Karpas-422 (cell line): ENCODE measurements around the gene SBNO2. TPM values are rescaled to one million over a fixed set of nuclear protein-coding genes. Genes with fewer than 3 reads are reported as not detected.
A peak's percentile ranks its signal among the peaks of the same experiment; 100 is the strongest.
"Not testable (repeated sequence)": the region's sequence is repeated elsewhere in the genome, so short reads cannot be mapped to it uniquely, and the experiment has no call there.

Source experiments
- DNase-seq: peaks from one replicate; pipeline ENCODE4 v3.0.0-alpha.2; 2015
- H2AFZ ChIP-seq: fragments of 200-600 bp; sonication (generic); 2 replicates; pipeline ENCODE4 v1.6.1; 2014; ENCODE audit warnings: antibody characterized with exemption, low read length, mixed read lengths
- H3K27ac ChIP-seq: fragments of 200-600 bp; sonication (generic); 2 replicates; pipeline ENCODE4 v1.5.1; 2014; ENCODE audit warnings: mild to moderate bottlenecking, low read length, moderate library complexity
- H3K27me3 ChIP-seq: fragments of 200-600 bp; sonication (generic); 2 replicates; pipeline ENCODE4 v1.6.1; 2014; ENCODE audit warnings: low read length, mixed read lengths
- H3K36me3 ChIP-seq: fragments of 200-600 bp; sonication (generic); 2 replicates; pipeline ENCODE4 v1.6.1; 2014; ENCODE audit warnings: low read length, mixed read lengths; ENCODE audit not compliant: insufficient read depth
- H3K4me1 ChIP-seq: fragments of 200-600 bp; sonication (generic); 2 replicates; pipeline ENCODE4 v1.6.1; 2014; ENCODE audit warnings: mild to moderate bottlenecking, low read length, mixed read lengths
- H3K4me2 ChIP-seq: fragments of 200-600 bp; sonication (generic); 2 replicates; pipeline ENCODE4 v1.6.1; 2014; ENCODE audit warnings: low read length, low read depth, mild to moderate bottlenecking; ENCODE audit not compliant: poor library complexity, severe bottlenecking
- H3K4me3 ChIP-seq: fragments of 200-600 bp; sonication (generic); 2 replicates; pipeline ENCODE4 v1.5.1; 2014; ENCODE audit warnings: mild to moderate bottlenecking, antibody characterized with exemption, low read length, mixed read lengths
- H3K79me2 ChIP-seq: fragments of 200-600 bp; sonication (generic); 2 replicates; pipeline ENCODE4 v1.6.1; 2014; ENCODE audit warnings: mild to moderate bottlenecking, low read length, mixed read lengths
- H3K9ac ChIP-seq: fragments of 200-600 bp; sonication (generic); 2 replicates; pipeline ENCODE4 v1.6.0; 2014; ENCODE audit warnings: low read length
- H3K9me2 ChIP-seq: fragments of 200-600 bp; sonication (generic), shearing (Covaris generic); replicated peaks from 2 replicates; pipeline ENCODE4 v1.6.0; 2014; ENCODE audit warnings: mild to moderate bottlenecking, low read length, moderate library complexity; ENCODE audit not compliant: insufficient read depth
- H3K9me3 ChIP-seq: fragments of 300-700, 200-600 bp; sonication (generic); 2 replicates; pipeline ENCODE4 v1.6.1; 2014; ENCODE audit warnings: low read length, mixed read lengths
- H4K20me1 ChIP-seq: fragments of 200-600 bp; sonication (generic); 2 replicates; pipeline ENCODE4 v1.6.1; 2014; ENCODE audit warnings: mild to moderate bottlenecking, antibody characterized with exemption, low read length, low read depth; ENCODE audit not compliant: insufficient read depth
- total RNA-seq: library from RNA; depleted of rRNA; stranded (reverse); fragments of >200 nt; shearing (Covaris generic); gene quantifications from 2 replicates; pipeline ENCODE4 v1.2.3, GENCODE V29; 2014; ENCODE audit warnings: low replicate concordance

SBNO2 gene
- total RNA-seq, 1 experiment from 2014 or later = 7.9 TPM

- H3K9me3 ChIP-seq = no peaks in the 10 kb centered on the region
- peak; percentile 90 for DNase-seq
- H3K36me3 ChIP-seq = no peaks in the 10 kb centered on the region
- H3K4me2 ChIP-seq = peak overlapping the region; percentile 91
- H3K27ac ChIP-seq = no peak overlapping the region
- no peak overlapping the region for H2AFZ ChIP-seq
- H3K4me1 ChIP-seq = peaks cover 30% of the 10 kb centered on the region
- no peaks in the 10 kb centered on the region for H3K79me2 ChIP-seq
- peaks cover 3% of the 10 kb centered on the region; the same call in 1 of the 2 replicates for H3K27me3 ChIP-seq
- H3K9ac ChIP-seq = peak overlapping the region; percentile 74
- peak overlapping the region; percentile 70 for H3K4me3 ChIP-seq
- H4K20me1 ChIP-seq = peaks cover 36% of the 10 kb centered on the region
- no peaks in the 10 kb centered on the region for H3K9me2 ChIP-seq
These were observed 42.1 kb downstream of the SBNO2 start for GRCh38 chr19:1131718-1132551.

- Histone ChIP-seq H3K27me3 (peaks cover 3% of the 10 kb centered on the region; the same call in 1 of the 2 replicates), H4K20me1 (peaks cover 36% of the 10 kb centered on the region), H3K4me3 (peak overlapping the region; percentile 70; the same call in 1 of the 2 replicates), H2AFZ (no peak overlapping the region), H3K79me2 (no peaks in the 10 kb centered on the region), H3K27ac (no peak overlapping the region), H3K9me2 (no peaks in the 10 kb centered on the region), H3K36me3 (no peaks in the 10 kb centered on the region), H3K9ac (peak overlapping the region; percentile 74), H3K4me2 (peak overlapping the region; percentile 91), H3K9me3 (no peaks in the 10 kb centered on the region), H3K4me1 (peaks cover 30% of the 10 kb centered on the region)
- no peak for DNase-seq
These were observed 43.0 kb downstream of the SBNO2 start for GRCh38 chr19:1130771-1131717.

- no peaks in the 10 kb centered on the region for H3K79me2 ChIP-seq
These were observed 44.5 kb downstream of the SBNO2 start for GRCh38 chr19:1129535-1129934.

DNA sequence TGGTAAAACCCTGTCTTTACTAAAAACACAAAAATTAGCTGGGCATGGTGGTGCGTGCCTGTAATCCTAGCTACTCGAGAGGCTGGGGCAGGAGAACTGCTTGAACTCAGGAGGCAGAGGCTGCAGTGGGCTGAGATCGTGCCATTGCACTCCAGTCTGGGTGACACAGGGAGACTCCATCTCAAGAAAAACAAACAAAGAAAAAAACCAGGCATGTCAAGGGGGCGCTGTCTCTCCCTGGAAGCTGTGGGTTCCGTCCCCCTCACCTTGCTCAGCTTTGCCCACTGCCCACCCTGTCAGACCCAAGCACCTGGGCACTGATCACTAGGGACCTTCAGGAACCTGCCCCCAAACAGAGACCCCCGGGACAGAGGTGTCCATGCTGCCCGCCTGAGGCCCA, 45.0 kb downstream of the SBNO2 start:
- H3K79me2 ChIP-seq, H3K9me2 ChIP-seq, H3K4me3 ChIP-seq, H2AFZ ChIP-seq, H3K4me2 ChIP-seq, H3K27me3 ChIP-seq, H3K27ac ChIP-seq, H3K9me3 ChIP-seq, H3K36me3 ChIP-seq, DNase-seq, H3K9ac ChIP-seq: not testable (repeated sequence)
- Histone ChIP-seq H4K20me1 (peaks cover 36% of the 10 kb centered on the region), H3K4me1 (peaks cover 30% of the 10 kb centered on the region)

More at GRCh38 chr19:1129535-1129934, 44.5 kb downstream of the SBNO2 start:
- H2AFZ ChIP-seq = no peak overlapping the region
- H3K9ac ChIP-seq = no peak overlapping the region
- peaks cover 30% of the 10 kb centered on the region for H3K4me1 ChIP-seq
- H3K4me2 ChIP-seq = no peak overlapping the region
- no peak for DNase-seq
- no peak overlapping the region for H3K27ac ChIP-seq
- peaks cover 36% of the 10 kb centered on the region for H4K20me1 ChIP-seq
- no peaks in the 10 kb centered on the region for H3K9me3 ChIP-seq
- peaks cover 3% of the 10 kb centered on the region; the same call in 1 of the 2 replicates for H3K27me3 ChIP-seq
- no peaks in the 10 kb centered on the region for H3K36me3 ChIP-seq
- no peaks in the 10 kb centered on the region for H3K9me2 ChIP-seq
- no peak overlapping the region for H3K4me3 ChIP-seq

DNA sequence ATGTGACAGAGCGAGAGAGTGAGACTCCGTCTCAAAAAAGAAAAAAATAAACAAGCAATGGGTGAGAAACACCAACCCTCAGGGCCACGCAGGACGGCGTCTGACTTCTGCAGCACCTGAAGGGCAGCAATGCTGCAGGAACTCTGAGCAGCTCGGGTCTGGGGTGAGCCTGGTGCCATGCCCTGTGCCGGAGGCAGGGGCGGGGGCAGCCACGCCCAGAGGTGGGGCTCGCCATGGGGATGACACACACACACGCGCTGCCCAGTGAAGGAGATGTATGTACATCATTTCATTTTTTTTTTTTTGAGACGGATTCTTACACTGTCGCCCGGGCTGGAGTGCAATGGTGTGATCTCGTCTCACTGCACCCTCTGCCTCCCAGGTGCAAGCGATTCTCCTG, 46.0 kb downstream of the SBNO2 start:
- no peaks in the 10 kb centered on the region for H3K36me3 ChIP-seq

GRCh38 chr19:1126984-1127760, 46.9 kb downstream of the SBNO2 start:
- peaks cover 24% of the 10 kb centered on the region for H4K20me1 ChIP-seq
- H3K9ac ChIP-seq = no peak overlapping the region
- H3K79me2 ChIP-seq = no peaks in the 10 kb centered on the region
- H2AFZ ChIP-seq = no peak overlapping the region
- no peak overlapping the region for H3K4me2 ChIP-seq
- no peak overlapping the region for H3K4me3 ChIP-seq
- H3K9me3 ChIP-seq = no peaks in the 10 kb centered on the region
- no peaks in the 10 kb centered on the region for H3K36me3 ChIP-seq
- H3K4me1 ChIP-seq = peaks cover 14% of the 10 kb centered on the region
- H3K27ac ChIP-seq = no peak overlapping the region
- H3K27me3 ChIP-seq = peaks cover 3% of the 10 kb centered on the region; the same call in 1 of the 2 replicates
- H3K9me2 ChIP-seq = no peaks in the 10 kb centered on the region
- no peak for DNase-seq

More for the DNA sequence above, 46.0 kb downstream of the SBNO2 start:
- Histone ChIP-seq H3K4me2 (no peak overlapping the region), H3K4me1 (peaks cover 23% of the 10 kb centered on the region), H3K79me2 (no peaks in the 10 kb centered on the region), H3K9me3 (no peaks in the 10 kb centered on the region), H3K27me3 (peaks cover 3% of the 10 kb centered on the region; the same call in 1 of the 2 replicates), H2AFZ (no peak overlapping the region), H3K27ac (no peak overlapping the region), H3K9me2 (no peaks in the 10 kb centered on the region), H3K4me3 (no peak overlapping the region), H3K9ac (no peak overlapping the region), H4K20me1 (peaks cover 33% of the 10 kb centered on the region)
- DNase-seq = no peak

- Histone ChIP-seq H2AFZ (no peak overlapping the region), H4K20me1 (peaks cover 11% of the 10 kb centered on the region; the same call in 1 of the 2 replicates), H3K9me2 (no peaks in the 10 kb centered on the region), H3K4me1 (peaks cover under 1% of the 10 kb centered on the region), H3K4me3 (no peak overlapping the region), H3K9me3 (no peaks in the 10 kb centered on the region), H3K9ac (no peak overlapping the region), H3K27me3 (no peaks in the 10 kb centered on the region), H3K36me3 (no peaks in the 10 kb centered on the region), H3K27ac (no peak overlapping the region), H3K4me2 (no peak overlapping the region), H3K79me2 (no peaks in the 10 kb centered on the region)
- DNase-seq = no peak
These were observed 48.2 kb downstream of the SBNO2 start for GRCh38 chr19:1125601-1126467.
